Testis (tissue), 2 donors: ENCODE data around the gene MAP3K14.

Source experiments
- POLR2A ChIP-seq: fragments of 450-650 bp; IDR thresholded peaks from one replicate; pipeline ENCODE4 v1.6.1; 2017; ENCODE audit warnings: antibody characterized with exemption, mild to moderate bottlenecking, moderate library complexity
- TF ChIP-seq, protein P1 (sequence below), 3 experiments: fragments of 450-650 bp in 2 of 3; fragments of 200-600 bp in 1 of 3; sonication (generic) in 1 of 3; IDR thresholded peaks; one replicate each; pipeline ENCODE4 v1.5.1; 2016 to 2019; ENCODE audit warnings: antibody characterized with exemption in 3 of 3, mild to moderate bottlenecking in 2 of 3, moderate library complexity in 1 of 3

DNA sequence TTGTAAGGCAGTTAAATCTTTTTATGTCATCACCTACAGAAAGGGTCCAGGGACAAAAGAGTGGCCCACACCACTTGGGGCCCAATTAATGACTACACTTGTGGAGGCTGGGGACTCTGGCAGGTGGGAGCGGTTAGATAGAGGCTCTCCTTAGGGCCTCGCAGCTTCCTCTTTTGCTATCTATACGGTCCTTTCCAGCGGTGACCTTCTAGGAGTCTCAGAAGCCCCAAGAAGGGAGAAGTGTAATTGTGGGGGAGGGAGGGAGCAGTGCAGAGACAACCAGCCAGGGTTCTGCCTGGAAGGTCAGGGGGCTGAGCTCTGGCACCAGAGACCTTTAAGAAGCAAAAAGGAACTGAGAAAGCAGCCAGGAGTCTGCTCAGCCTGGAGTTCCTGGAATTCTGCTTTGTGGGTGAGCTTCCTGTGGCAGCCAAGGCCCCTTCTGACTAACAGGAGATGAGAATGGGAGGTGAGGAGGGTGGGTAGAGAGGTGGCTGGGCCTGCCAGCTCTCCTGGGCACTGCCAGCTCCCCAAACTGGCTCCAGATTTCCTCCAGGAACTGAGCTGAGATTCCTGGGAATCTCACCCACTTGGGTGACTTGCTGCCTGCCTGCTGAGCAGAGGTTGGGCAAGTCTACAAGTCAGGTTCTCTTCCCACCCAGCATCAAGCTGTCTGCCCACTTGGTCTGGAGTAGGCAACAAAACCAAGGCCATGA is 16.3 kb upstream of the MAP3K14 start:
- TF ChIP-seq POLR2A, result no peak
- TF ChIP-seq, protein P1, sequence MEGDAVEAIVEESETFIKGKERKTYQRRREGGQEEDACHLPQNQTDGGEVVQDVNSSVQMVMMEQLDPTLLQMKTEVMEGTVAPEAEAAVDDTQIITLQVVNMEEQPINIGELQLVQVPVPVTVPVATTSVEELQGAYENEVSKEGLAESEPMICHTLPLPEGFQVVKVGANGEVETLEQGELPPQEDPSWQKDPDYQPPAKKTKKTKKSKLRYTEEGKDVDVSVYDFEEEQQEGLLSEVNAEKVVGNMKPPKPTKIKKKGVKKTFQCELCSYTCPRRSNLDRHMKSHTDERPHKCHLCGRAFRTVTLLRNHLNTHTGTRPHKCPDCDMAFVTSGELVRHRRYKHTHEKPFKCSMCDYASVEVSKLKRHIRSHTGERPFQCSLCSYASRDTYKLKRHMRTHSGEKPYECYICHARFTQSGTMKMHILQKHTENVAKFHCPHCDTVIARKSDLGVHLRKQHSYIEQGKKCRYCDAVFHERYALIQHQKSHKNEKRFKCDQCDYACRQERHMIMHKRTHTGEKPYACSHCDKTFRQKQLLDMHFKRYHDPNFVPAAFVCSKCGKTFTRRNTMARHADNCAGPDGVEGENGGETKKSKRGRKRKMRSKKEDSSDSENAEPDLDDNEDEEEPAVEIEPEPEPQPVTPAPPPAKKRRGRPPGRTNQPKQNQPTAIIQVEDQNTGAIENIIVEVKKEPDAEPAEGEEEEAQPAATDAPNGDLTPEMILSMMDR (IDR thresholded peaks at IDR 0.05), result no peak
